AG09319 (cell line): ENCODE measurements around the gene PARD3B.

Source experiments
- DNase-seq: peaks from one replicate; pipeline ENCODE4 v3.0.0-alpha.2; 2010; ENCODE audit warnings: low read depth; ENCODE audit errors: extremely low read depth
- TF ChIP-seq, protein P1 (sequence below): IDR thresholded peaks from 2 replicates; pipeline ENCODE4 v1.5.1; 2011; ENCODE audit warnings: low read depth, mild to moderate bottlenecking, inconsistent platforms, low read length, moderate library complexity

The PARD3B gene

DNA sequence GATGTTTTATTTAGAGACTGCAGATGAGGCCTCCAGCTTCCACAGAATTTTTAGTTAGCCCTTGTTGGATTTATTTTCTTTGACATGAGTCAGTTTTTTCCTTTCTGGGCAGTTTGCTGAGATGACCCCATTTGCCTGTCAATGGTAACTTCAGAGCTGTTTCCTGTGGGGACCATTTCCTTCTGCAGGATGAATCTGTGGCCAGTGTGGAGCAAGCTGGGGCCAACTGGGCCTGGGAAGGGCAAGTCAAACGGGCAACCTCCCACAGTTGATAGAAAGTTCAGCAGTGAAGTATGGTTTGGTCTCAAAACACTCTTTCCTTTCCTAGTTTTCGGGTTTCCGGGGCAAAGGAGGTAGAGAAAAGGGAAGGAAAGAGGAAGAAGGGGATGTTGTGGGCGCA lies 845.6 kb downstream of the PARD3B start:
- DNase-seq = no peak
- TF ChIP-seq, protein P1, sequence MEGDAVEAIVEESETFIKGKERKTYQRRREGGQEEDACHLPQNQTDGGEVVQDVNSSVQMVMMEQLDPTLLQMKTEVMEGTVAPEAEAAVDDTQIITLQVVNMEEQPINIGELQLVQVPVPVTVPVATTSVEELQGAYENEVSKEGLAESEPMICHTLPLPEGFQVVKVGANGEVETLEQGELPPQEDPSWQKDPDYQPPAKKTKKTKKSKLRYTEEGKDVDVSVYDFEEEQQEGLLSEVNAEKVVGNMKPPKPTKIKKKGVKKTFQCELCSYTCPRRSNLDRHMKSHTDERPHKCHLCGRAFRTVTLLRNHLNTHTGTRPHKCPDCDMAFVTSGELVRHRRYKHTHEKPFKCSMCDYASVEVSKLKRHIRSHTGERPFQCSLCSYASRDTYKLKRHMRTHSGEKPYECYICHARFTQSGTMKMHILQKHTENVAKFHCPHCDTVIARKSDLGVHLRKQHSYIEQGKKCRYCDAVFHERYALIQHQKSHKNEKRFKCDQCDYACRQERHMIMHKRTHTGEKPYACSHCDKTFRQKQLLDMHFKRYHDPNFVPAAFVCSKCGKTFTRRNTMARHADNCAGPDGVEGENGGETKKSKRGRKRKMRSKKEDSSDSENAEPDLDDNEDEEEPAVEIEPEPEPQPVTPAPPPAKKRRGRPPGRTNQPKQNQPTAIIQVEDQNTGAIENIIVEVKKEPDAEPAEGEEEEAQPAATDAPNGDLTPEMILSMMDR = no peak

DNA sequence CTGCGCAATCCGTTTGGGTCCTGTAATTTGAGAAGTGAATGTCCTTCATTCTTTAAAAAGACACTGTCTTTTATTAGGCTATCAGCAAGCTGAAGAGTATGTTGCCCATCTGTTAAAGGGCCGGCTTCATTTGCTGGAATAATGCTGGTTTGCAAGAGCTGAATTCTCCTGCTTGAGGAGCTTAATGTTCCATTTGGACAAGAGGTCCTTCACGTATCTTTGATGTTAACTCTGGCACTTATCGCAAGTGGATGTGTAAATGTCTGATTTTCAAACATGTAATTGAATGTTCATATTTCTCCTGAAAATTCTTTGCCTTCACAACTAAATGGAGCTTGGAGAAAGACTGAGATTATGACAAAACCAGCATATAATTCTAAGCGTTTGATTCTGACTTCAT lies 856.2 kb downstream of the PARD3B start:
- no peak for DNase-seq
- TF ChIP-seq, protein P1 = no peak

DNA sequence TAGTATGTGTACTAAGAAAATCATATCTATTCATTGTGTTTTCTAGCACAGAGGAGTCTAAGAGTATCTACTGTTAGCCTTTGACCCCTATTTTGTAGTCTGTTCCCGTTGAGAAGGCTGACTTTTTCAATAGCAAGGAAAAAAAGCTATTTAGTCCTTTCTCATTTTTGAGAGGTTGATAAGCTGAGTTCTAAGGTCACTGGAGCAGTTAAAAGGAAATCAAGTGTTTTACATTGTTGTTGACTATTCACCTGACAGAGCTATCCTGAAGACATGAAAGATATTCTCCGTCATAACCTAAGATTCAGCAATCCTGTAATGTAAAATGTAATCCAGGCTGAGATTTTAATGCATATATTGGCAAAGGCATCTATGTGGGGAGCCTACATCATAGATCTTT lies 856.7 kb downstream of the PARD3B start:
- TF ChIP-seq, protein P1 = no peak
- no peak for DNase-seq

DNA sequence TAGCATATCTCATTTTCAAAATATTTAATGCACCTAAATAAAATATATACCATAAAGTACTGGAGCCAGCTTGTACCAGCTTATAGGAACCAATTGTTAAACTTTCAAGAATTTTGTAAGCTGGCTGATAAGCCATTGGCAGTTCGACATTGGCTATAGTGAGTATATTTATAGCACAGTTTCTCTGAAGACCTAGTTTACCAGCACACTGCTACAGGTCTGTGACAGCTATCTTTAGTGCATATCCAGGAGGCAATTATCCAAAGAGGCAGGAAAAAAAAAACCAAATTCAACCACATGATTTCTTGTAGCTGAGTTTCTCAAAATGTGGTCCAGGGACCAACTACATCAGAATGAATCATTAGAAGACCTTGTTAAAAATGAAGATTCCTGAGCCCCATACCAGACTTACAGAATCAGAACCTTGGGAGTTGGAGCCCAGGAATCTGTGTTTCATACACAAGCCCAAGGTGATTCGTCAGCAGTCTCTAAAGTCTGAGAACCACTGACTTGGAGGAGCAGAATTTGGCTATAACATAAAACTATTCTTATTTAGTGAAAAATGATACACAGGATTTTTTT lies 858.1 kb downstream of the PARD3B start:
- DNase-seq = no peak
- TF ChIP-seq, protein P1 = no peak

DNA sequence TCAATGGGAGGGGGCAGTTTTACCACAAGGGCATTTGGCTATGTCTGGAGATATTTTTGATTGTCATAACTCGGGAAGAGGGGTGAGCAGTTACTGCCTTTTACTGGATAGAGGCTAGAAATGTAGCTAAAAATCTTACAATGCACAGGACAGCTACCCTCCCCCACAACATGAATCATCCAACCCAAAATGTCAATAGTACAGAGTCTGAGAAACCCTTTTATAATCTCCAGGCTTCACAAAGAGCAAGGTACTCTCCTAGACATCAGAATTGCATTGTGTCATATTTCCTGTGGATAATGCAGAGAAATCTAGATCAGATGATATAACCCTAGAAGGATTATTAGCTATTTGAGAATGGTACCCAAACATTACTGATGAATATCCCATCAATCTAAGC lies 859.9 kb downstream of the PARD3B start:
- no peak for DNase-seq
- TF ChIP-seq, protein P1 = no peak

DNA sequence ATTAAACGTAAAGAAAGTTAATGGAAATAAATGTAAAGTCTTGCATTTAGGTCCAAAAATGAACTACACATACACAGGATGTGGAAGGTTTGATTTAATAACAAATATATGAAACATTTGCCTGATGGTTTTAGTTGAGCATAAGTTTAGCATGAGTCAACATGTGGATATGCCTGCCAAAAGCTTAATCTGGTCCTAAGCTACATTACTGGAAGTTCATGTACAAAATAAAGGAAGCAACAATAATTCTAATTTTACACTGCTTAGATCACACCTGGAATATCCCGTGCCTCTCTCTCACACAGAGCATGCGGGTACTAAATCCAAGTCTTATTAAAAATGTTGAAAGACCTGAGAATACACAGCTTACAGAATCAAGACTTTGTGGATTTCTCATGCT lies 860.5 kb downstream of the PARD3B start:
- TF ChIP-seq, protein P1 = no peak
- peak; percentile 54 for DNase-seq

DNA sequence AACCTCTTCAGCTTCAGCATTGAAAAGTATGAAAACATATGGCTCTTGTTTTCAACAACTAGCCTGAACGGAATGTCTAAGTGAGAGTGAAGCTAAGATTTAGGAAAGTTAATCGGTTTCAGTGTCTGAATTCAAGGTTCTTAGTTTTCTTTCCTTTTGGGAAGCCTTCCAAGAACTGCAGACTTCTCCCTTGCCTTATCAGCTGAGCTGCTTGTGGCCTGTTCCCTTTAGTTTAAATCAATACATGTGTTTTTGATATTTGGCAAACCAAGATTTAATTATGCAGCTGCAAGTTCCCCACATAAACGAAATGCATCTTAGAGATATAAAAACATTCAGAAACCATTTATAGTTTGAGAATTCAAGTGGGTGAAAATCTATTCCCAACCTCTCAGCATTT lies 862.7 kb downstream of the PARD3B start:
- peak; percentile 93 for DNase-seq
- TF ChIP-seq, protein P1 = no peak
